HepG2 (cell line): ENCODE data around the gene MOAP1.

Experiments used
- EP300 ChIP-seq, 3 experiments: sonication (generic) in 1 of 3; formaldehyde crosslinking in 1 of 3; IDR thresholded peaks; 2 replicates each; pipeline versions ENCODE4 v1.5.1 to v1.6.1; 2011 to 2020; ENCODE audit warnings: low read depth in 2 of 3, low read length in 2 of 3, borderline replicate concordance in 1 of 3, improper control_type of control experiment in 1 of 3, mild to moderate bottlenecking in 1 of 3, missing genetic modification reagents in 1 of 3, moderate library complexity in 1 of 3
- FOXM1 ChIP-seq: sonication (generic); formaldehyde crosslinking; IDR thresholded peaks from 2 replicates; pipeline ENCODE4 v1.5.0; 2020; ENCODE audit warnings: missing genetic modification reagents
- HNF4A ChIP-seq: sonication (generic); formaldehyde crosslinking; IDR thresholded peaks from 2 replicates; pipeline ENCODE4 v1.4.0; 2020; ENCODE audit warnings: missing genetic modification reagents
- JUND ChIP-seq: sonication (generic); formaldehyde crosslinking; IDR thresholded peaks from 2 replicates; pipeline ENCODE4 v1.8.0; 2022; ENCODE audit warnings: mild to moderate bottlenecking, missing genetic modification reagents
- RXRA ChIP-seq: sonication (generic); formaldehyde crosslinking; IDR thresholded peaks from 2 replicates; pipeline ENCODE4 v1.5.1; 2020; ENCODE audit warnings: missing genetic modification reagents
- TBP ChIP-seq: sonication (generic); formaldehyde crosslinking; IDR thresholded peaks from 2 replicates; pipeline ENCODE4 v1.5.0; 2020; ENCODE audit warnings: missing genetic modification reagents
- ZNF274 ChIP-seq: sonication (generic); formaldehyde crosslinking; IDR thresholded peaks from 2 replicates; pipeline ENCODE4 v1.5.1; 2020; ENCODE audit warnings: mild to moderate bottlenecking, missing genetic modification reagents
- TF ChIP-seq, protein P1 (sequence below): sonication (generic); formaldehyde crosslinking; IDR thresholded peaks from 2 replicates; pipeline ENCODE4 v1.9.0; 2021; ENCODE audit warnings: missing genetic modification reagents, mild to moderate bottlenecking, borderline replicate concordance
- TF ChIP-seq, protein P2 (sequence below): sonication (generic); formaldehyde crosslinking; IDR thresholded peaks from 2 replicates; pipeline ENCODE4 v1.5.0; 2020; ENCODE audit warnings: mild to moderate bottlenecking, missing genetic modification reagents, moderate library complexity
- TF ChIP-seq, protein P3 (sequence below): sonication (generic); formaldehyde crosslinking; conservative IDR thresholded peaks from 2 replicates; pipeline ENCODE4 v1.4.0; 2020; ENCODE audit warnings: missing genetic modification reagents
- TF ChIP-seq, protein P4 (sequence below): IDR thresholded peaks from 2 replicates; pipeline ENCODE4 v1.6.1; 2012; ENCODE audit warnings: inconsistent platforms

DNA sequence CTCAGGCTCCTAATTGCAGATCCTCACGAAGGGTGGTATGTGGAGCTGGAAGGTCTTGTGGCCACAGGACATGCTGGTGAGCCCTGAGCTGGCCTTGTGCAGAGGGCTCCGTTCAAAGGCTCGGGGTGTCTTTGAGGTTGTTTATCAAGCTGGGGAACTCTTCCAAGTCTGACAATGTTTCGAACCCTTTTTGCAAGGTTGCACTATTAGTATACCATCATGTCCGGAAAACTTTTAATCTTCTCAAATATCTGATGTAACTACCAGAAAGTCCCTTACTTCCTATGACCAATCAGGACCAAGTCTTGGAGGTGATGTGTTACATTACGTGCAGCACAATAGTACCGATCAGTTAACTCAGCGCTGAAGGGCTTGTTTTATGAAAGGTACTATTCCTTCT is 43.9 kb upstream of the MOAP1 start:
- TF ChIP-seq TBP (CRISPR knock-in tag) (no peak), EP300 (IDR thresholded peaks at IDR 0.05; ENCODE audit: low read depth in 2 of 2, low read length in 2 of 2) (no peak), EP300 (CRISPR knock-in tag; IDR thresholded peaks at IDR 0.05; ENCODE audit: borderline replicate concordance) (no peak), RXRA (CRISPR knock-in tag) (no peak), JUND (CRISPR knock-in tag) (no peak), ZNF274 (CRISPR knock-in tag) (no peak), HNF4A (CRISPR knock-in tag) (no peak), FOXM1 (CRISPR knock-in tag) (no peak)
- TF ChIP-seq, protein P1, sequence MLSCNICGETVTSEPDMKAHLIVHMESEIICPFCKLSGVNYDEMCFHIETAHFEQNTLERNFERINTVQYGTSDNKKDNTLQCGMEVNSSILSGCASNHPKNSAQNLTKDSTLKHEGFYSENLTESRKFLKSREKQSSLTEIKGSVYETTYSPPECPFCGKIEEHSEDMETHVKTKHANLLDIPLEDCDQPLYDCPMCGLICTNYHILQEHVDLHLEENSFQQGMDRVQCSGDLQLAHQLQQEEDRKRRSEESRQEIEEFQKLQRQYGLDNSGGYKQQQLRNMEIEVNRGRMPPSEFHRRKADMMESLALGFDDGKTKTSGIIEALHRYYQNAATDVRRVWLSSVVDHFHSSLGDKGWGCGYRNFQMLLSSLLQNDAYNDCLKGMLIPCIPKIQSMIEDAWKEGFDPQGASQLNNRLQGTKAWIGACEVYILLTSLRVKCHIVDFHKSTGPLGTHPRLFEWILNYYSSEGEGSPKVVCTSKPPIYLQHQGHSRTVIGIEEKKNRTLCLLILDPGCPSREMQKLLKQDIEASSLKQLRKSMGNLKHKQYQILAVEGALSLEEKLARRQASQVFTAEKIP (CRISPR knock-in tag): no peak
- TF ChIP-seq, protein P2, sequence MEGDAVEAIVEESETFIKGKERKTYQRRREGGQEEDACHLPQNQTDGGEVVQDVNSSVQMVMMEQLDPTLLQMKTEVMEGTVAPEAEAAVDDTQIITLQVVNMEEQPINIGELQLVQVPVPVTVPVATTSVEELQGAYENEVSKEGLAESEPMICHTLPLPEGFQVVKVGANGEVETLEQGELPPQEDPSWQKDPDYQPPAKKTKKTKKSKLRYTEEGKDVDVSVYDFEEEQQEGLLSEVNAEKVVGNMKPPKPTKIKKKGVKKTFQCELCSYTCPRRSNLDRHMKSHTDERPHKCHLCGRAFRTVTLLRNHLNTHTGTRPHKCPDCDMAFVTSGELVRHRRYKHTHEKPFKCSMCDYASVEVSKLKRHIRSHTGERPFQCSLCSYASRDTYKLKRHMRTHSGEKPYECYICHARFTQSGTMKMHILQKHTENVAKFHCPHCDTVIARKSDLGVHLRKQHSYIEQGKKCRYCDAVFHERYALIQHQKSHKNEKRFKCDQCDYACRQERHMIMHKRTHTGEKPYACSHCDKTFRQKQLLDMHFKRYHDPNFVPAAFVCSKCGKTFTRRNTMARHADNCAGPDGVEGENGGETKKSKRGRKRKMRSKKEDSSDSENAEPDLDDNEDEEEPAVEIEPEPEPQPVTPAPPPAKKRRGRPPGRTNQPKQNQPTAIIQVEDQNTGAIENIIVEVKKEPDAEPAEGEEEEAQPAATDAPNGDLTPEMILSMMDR (CRISPR knock-in tag): no peak
- TF ChIP-seq, protein P3, sequence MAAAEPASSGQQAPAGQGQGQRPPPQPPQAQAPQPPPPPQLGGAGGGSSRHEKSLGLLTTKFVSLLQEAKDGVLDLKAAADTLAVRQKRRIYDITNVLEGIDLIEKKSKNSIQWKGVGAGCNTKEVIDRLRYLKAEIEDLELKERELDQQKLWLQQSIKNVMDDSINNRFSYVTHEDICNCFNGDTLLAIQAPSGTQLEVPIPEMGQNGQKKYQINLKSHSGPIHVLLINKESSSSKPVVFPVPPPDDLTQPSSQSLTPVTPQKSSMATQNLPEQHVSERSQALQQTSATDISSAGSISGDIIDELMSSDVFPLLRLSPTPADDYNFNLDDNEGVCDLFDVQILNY (CRISPR knock-in tag): no peak
- TF ChIP-seq, protein P4, sequence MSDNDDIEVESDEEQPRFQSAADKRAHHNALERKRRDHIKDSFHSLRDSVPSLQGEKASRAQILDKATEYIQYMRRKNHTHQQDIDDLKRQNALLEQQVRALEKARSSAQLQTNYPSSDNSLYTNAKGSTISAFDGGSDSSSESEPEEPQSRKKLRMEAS: no peak
